PC-9 (cell line): ENCODE measurements around the gene BAIAP2L2. TPM values are rescaled to one million over a fixed set of nuclear protein-coding genes. Genes with fewer than 3 reads are reported as not detected.

Experiments
- BruUV-seq: library from RNA; stranded (reverse); fragments of 400-500 nt; replicated peaks from 2 replicates; lab custom pipeline; 2021; lab: Mats Ljungman, UMichigan
- CTCF ChIA-PET: fragments of 300-600 bp; sonication (Branson Sonifier 250); formaldehyde crosslinking; loops from one replicate; lab custom pipeline; 2022; ENCODE audit warnings: antibody characterized with exemption; lab: Charles Lee
- POLR2A ChIA-PET: fragments of 300-600 bp; sonication (Branson Sonifier 250); formaldehyde crosslinking; loops from one replicate; lab custom pipeline; 2022; ENCODE audit warnings: antibody characterized with exemption; ENCODE audit not compliant: unreplicated experiment; lab: Charles Lee
- DNase-seq, 2 experiments: peaks; one replicate each; pipeline versions ENCODE4 v3.0.0 to v3.0.0-alpha.2; 2015 to 2022; ENCODE audit warnings: mixed read lengths in 1 of 2
- H2AFZ ChIP-seq: fragments of 200-600 bp; sonication (generic); 2 replicates; pipeline ENCODE4 v1.8.1; 2017; ENCODE audit warnings: antibody characterized with exemption
- H3F3A ChIP-seq: fragments of 200-600 bp; sonication (generic); 2 replicates; pipeline ENCODE4 v1.8.1; 2017; ENCODE audit warnings: antibody characterized with exemption, mild to moderate bottlenecking, low read depth; ENCODE audit not compliant: insufficient read depth
- H3K27ac ChIP-seq: fragments of 200-600 bp; sonication (generic); 2 replicates; pipeline ENCODE4 v1.6.1; 2016; ENCODE audit warnings: mixed run types
- H3K27me3 ChIP-seq: fragments of 200-600 bp; sonication (generic); 2 replicates; pipeline ENCODE4 v1.6.1; 2016; ENCODE audit warnings: low read depth, mixed run types; ENCODE audit not compliant: insufficient read depth
- H3K36me3 ChIP-seq: fragments of 200-600 bp; sonication (generic); 2 replicates; pipeline ENCODE4 v1.6.1; 2016; ENCODE audit warnings: low read depth, mixed run types
- H3K4me1 ChIP-seq: fragments of 200-600 bp; sonication (generic); replicated peaks from 2 replicates; pipeline ENCODE4 v1.6.1; 2016; ENCODE audit warnings: mixed run types; ENCODE audit not compliant: insufficient read depth
- H3K4me2 ChIP-seq: fragments of 200-600 bp; sonication (generic); 2 replicates; pipeline ENCODE4 v1.6.1; 2017; ENCODE audit warnings: mixed run types
- H3K4me3 ChIP-seq: fragments of 200-600 bp; sonication (generic); 2 replicates; pipeline ENCODE4 v1.6.1; 2016; ENCODE audit warnings: mixed run types
- H3K79me2 ChIP-seq: fragments of 200-600 bp; sonication (generic); 2 replicates; pipeline ENCODE4 v1.6.1; 2017; ENCODE audit warnings: low read depth, mixed run types
- H3K9me2 ChIP-seq: fragments of 200-600 bp; sonication (generic); 2 replicates; pipeline ENCODE4 v1.8.1; 2017; ENCODE audit warnings: mild to moderate bottlenecking; ENCODE audit not compliant: insufficient read depth
- H3K9me3 ChIP-seq: fragments of 200-600 bp; sonication (generic); 2 replicates; pipeline ENCODE4 v1.8.1; 2016; ENCODE audit warnings: low read depth; ENCODE audit not compliant: insufficient read depth
- H4K20me1 ChIP-seq: fragments of 200-600 bp; sonication (generic); 2 replicates; pipeline ENCODE4 v1.8.1; 2017; ENCODE audit not compliant: insufficient read depth
- EZH2 ChIP-seq: fragments of 200-600 bp; sonication (generic); IDR thresholded peaks from 2 replicates; pipeline ENCODE4 v1.8.0; 2017; ENCODE audit warnings: antibody characterized with exemption, low read depth
- intact Hi-C: fragments of 100-400 bp; cut with micrococcal nuclease; formaldehyde crosslinking; loops from one replicate; pipeline ENCODE4 v1.10.0; 2022; ENCODE audit not compliant: unreplicated experiment
- total RNA-seq: library from RNA; stranded (reverse); gene quantifications from 2 replicates; pipeline ENCODE4 v1.2.3, GENCODE V29; 2021
- TF ChIP-seq, protein P1 (sequence below): fragments of 200-600 bp; sonication (generic); conservative IDR thresholded peaks from 2 replicates; pipeline ENCODE4 v1.6.1; 2017; ENCODE audit warnings: mixed run types, antibody characterized with exemption, mild to moderate bottlenecking, moderate library complexity

The BAIAP2L2 gene
- total RNA-seq, 1 experiment from 2014 or later = 7.1 TPM

DNA sequence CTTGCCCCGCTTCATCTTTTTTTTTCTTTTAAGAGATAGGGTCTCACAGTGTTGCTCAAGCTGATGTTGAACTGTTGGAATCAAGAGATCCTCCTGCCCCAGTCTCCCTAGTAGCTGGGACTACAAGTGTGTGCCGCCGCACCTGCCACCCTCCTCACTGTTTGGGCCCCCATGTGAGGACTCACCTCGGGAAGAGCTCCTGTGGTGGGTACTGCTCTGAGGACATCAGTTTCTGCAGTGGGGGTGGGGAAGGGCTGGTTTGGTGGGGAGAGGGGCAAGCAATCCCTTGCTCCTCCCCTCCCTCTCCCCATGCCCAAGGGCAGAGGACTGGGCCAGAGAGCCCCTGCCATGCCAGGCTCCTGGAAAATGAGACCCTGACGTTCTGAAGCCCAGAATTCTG lies 25.0 kb downstream of the BAIAP2L2 start:
- TF ChIP-seq, protein P1, sequence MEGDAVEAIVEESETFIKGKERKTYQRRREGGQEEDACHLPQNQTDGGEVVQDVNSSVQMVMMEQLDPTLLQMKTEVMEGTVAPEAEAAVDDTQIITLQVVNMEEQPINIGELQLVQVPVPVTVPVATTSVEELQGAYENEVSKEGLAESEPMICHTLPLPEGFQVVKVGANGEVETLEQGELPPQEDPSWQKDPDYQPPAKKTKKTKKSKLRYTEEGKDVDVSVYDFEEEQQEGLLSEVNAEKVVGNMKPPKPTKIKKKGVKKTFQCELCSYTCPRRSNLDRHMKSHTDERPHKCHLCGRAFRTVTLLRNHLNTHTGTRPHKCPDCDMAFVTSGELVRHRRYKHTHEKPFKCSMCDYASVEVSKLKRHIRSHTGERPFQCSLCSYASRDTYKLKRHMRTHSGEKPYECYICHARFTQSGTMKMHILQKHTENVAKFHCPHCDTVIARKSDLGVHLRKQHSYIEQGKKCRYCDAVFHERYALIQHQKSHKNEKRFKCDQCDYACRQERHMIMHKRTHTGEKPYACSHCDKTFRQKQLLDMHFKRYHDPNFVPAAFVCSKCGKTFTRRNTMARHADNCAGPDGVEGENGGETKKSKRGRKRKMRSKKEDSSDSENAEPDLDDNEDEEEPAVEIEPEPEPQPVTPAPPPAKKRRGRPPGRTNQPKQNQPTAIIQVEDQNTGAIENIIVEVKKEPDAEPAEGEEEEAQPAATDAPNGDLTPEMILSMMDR = no peak
- TF ChIP-seq EZH2 = no peak
- Histone ChIP-seq H3K27ac (no peak overlapping the region), H3K27me3 (no peaks in the 10 kb centered on the region), H3K4me3 (no peak overlapping the region), H2AFZ (no peak overlapping the region), H3K9me2 (no peaks in the 10 kb centered on the region), H4K20me1 (no peaks in the 10 kb centered on the region; the same call in 1 of the 2 replicates), H3K36me3 (no peaks in the 10 kb centered on the region), H3F3A (peaks cover 23% of the 10 kb centered on the region; the same call in 1 of the 2 replicates), H3K4me1 (no peaks in the 10 kb centered on the region), H3K79me2 (no peaks in the 10 kb centered on the region), H3K4me2 (no peak overlapping the region), H3K9me3 (no peaks in the 10 kb centered on the region)
- CTCF ChIA-PET = no interaction called here
- no peak for DNase-seq
- intact Hi-C loops = no loop called here
- POLR2A ChIA-PET = no interaction called here
- BruUV-seq = no TSS peak

DNA sequence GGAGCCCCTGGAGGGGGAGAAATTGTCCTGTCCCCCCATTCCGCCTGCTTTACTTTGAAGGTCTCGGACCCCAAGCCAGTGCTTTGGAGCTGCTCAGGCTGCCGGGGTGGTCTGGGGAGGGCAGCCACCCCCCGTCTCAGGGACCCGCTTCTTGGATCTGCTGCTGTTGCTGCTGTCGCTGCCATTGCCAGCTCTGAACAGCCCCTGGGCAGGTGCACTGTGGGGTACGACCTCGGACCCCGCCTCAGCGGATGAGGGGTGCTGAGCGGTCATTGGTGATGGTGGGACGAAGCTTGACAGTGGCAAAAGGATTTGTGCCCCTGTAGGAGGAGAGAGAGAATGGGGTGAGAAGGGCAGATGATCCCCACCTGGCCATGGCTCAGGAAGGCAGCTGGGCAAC lies 25.4 kb downstream of the BAIAP2L2 start:
- BruUV-seq = no TSS peak
- TF ChIP-seq, protein P1 = no peak
- no peak for TF ChIP-seq EZH2
- ChIA-PET CTCF (interaction anchor here (0.6 kb wide), 1 partner anchor 182 kb away, joined by 7 read pairs; no protein-coding TSS in a partner anchor), POLR2A (no interaction called here)
- no peaks in the 10 kb centered on the region for H3K79me2 ChIP-seq
- H3K36me3 ChIP-seq = no peaks in the 10 kb centered on the region
- no peak overlapping the region for H3K4me3 ChIP-seq
- H3K9me3 ChIP-seq = no peaks in the 10 kb centered on the region
- H3K27ac ChIP-seq = no peak overlapping the region
- H3K9me2 ChIP-seq = no peaks in the 10 kb centered on the region
- intact Hi-C loops = no loop called here
- no peaks in the 10 kb centered on the region for H3K4me1 ChIP-seq
- H3K27me3 ChIP-seq = no peaks in the 10 kb centered on the region
- H3F3A ChIP-seq = peaks cover 22% of the 10 kb centered on the region; the same call in 1 of the 2 replicates
- H4K20me1 ChIP-seq = no peaks in the 10 kb centered on the region; the same call in 1 of the 2 replicates
- H3K4me2 ChIP-seq = no peak overlapping the region
- DNase-seq = no peak
- H2AFZ ChIP-seq = no peak overlapping the region

DNA sequence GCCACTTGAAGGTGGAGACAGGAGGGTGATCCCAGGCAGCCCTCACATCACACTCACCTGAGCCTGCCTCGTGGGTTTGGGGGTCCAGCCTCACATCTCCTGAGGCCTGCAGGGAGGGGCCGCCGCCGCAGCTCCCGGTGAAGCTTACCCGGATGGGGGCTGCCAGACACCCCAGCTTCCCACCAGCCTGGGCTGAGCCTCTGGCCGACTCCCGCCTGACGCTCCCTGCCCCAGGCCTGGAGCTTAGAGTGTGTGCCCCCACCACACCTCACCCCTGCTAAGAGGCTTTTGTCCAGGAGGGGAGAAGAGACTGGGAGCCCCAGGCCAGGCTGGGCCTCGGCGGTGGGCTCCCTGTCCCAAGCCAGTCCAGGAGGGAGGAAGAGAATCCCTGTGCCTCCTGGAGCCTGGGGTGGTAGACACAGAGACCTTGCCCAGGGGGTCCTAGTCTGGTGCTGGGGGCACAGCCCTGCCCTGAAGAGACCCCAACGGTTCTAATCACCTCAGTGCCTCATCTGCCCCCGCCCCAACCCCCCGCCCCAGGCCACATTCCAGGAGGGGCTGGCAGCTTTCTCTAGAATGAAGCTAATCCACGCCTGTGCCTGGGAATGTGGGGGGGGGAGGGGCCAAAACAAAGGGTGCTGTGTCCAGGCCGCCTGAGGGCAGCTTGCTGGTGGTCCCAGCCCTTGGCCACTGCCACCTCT lies 26.4 kb downstream of the BAIAP2L2 start, which contains the start of gene SLC16A8:
Gene SLC16A8, minus strand, starts transcription at position 254 of the 701 bp plus-strand sequence. CDS start 1,311 bp downstream, outside the sequence.
- no peaks in the 10 kb centered on the region for H3K79me2 ChIP-seq
- no peaks in the 10 kb centered on the region for H3K27me3 ChIP-seq
- no peaks in the 10 kb centered on the region for H3K9me2 ChIP-seq
- peaks cover 31% of the 10 kb centered on the region; the same call in 1 of the 2 replicates for H3F3A ChIP-seq
- no peak within 1 kb of the TSS for H2AFZ ChIP-seq
- no peak within 1 kb of the TSS for H3K4me3 ChIP-seq
- no peak within 1 kb of the TSS for H3K4me2 ChIP-seq
- POLR2A ChIA-PET = no interaction called here
- H3K9me3 ChIP-seq = no peaks in the 10 kb centered on the region
- no peaks in the 10 kb centered on the region for H3K36me3 ChIP-seq
- no peak for DNase-seq
- CTCF ChIA-PET = interaction anchor here (0.6 kb wide), 1 partner anchor 474 kb away, joined by 4 read pairs; no protein-coding TSS in a partner anchor
- H3K27ac ChIP-seq = no peak within 1 kb of the TSS
- no peaks in the 10 kb centered on the region; the same call in 1 of the 2 replicates for H4K20me1 ChIP-seq
- intact Hi-C loops = no loop called here
- no peaks in the 10 kb centered on the region for H3K4me1 ChIP-seq
- BruUV-seq = no TSS peak
- TF ChIP-seq EZH2 = no peak
- TF ChIP-seq, protein P1 = no peak
